ENCODE data around the gene MRM1.

The MRM1 gene, protein sequence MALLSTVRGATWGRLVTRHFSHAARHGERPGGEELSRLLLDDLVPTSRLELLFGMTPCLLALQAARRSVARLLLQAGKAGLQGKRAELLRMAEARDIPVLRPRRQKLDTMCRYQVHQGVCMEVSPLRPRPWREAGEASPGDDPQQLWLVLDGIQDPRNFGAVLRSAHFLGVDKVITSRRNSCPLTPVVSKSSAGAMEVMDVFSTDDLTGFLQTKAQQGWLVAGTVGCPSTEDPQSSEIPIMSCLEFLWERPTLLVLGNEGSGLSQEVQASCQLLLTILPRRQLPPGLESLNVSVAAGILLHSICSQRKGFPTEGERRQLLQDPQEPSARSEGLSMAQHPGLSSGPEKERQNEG

DNA sequence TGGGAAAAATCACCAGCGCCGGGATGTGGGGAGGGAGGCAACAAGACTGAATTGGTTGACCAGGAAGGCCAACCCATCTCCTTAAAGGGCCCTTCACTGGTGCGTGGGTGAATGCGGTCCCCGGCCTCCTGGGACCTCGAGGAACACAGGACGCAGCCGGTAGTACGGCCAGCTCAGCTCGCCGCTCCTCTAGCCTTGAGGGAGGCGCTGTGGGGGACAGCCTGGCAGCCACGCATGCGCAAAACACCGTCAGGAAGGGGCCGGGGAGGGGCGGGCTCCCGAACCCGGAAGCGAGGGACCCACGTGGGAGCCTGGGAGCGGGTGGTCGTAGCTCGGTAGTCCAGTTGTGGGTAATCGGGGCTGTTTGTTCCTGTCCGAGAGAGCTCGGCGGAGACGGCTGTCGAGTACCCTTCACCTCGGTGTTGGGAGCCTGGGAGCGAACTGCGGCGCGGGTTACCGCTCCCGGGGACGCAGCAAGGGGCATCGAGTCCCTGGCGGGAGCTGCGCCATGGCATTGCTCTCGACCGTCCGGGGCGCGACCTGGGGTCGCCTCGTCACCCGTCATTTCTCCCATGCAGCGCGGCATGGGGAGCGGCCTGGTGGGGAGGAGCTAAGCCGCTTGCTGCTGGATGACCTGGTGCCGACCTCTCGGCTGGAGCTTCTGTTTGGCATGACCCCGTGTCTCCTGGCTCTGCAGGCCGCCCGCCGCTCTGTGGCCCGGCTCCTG is at the start of gene MRM1:
MRM1 (plus strand) TSS at position 281 of the 727 bp plus-strand sequence; CDS start at position 509, 228 bp downstream.
- peak; percentile 90 for DNase-seq (ENCODE audit: low spot score)

DNA sequence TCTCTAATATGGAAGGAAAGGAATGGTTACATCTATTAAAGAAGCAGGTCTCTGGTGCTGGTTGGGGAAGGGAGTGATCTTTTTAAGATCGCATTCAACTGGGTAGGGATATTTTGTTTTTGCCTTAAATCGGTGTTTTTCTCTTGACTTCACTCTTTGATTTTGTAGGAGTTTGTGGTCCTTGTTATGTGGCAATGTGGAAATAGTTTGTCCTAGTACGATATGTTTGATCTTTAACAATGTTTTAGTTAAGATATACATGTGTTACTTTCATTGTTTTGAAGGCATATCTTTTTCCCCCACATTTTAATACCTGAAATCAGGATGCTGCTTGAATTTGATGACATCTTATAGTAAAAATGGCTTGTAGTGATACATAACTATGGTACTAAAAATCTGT is 47.9 kb upstream of the MRM1 start:
- DNase-seq (ENCODE audit: low spot score): no peak

DNA sequence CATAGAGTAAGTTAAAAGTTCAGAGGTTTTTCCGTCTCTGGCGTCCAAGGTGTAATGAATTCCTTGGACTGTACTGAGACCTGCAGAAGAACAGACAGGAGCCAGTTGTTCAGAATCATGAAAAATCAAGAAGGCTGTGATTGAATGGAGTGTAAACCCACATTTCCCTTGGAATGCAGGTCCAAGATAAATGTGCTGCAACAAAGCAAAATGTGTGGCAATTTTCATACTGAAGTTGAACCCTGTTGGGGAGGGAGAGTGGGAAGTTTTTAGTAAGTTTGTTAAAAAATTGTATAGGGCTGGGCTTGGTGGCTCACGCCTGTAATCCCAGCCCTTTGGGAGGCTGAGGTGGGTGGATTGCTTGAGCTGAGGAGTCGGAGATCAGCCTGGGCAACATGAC is 35.3 kb upstream of the MRM1 start:
- no peak for DNase-seq (ENCODE audit: low spot score)

DNA sequence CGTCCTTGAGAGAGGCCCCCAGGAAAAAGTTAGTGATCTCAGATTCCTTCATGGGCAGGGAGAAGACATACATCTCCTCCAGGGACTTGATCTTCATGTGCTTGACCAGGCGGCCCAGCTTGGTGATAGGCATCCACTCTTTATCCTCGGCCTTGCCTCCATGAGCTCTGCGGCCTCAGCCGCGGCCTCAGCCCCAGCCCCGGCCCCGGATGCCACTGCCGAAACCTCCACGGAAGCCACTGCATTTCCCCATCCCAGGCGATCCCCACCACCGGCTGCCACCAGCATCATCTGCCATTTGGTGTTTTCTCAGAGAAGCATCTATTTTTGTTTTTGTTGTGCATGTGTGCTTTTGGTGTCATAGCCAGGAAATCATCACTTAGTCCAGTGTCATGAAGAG is 26.4 kb upstream of the MRM1 start:
- DNase-seq (ENCODE audit: low spot score): no peak

DNA sequence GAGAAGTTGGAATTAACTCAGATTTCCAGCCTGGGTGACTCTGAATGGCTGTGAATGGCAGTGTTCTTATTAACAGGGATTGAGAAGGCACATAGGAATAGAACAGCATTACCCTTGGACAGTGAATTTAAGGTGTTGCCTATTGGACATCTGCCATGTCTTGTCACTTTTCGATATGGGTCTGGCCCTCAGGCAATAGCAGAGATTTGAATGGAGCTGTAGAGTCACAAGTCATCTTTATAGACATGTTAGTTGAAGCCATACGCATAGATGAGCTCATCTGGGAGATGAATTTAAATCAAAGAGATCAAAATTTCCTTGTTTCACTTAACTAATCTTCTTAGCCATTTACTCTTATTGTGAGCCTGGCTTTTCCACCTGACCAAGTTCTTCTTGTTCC is 24.6 kb upstream of the MRM1 start:
- no peak for DNase-seq (ENCODE audit: low spot score)

DNA sequence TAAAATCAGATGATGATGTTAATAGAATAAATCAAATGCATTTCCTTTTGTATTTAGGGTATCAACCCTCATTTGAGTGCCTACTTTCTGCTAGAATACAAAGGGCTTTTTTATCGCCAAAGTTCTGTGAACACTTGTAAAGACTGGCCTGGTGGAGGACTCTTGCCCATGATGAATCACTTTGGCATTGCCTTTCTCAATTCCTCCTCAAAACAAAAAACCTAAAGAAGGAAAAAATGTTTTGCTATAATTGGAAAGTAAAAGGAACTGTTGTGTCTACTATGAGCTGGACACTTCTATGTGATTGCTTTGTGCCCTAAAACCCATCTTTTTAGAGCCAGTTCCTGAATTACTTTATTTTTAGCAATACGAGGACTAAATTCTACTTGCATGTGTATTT is 22.7 kb upstream of the MRM1 start:
- no peak for DNase-seq (ENCODE audit: low spot score)

DNA sequence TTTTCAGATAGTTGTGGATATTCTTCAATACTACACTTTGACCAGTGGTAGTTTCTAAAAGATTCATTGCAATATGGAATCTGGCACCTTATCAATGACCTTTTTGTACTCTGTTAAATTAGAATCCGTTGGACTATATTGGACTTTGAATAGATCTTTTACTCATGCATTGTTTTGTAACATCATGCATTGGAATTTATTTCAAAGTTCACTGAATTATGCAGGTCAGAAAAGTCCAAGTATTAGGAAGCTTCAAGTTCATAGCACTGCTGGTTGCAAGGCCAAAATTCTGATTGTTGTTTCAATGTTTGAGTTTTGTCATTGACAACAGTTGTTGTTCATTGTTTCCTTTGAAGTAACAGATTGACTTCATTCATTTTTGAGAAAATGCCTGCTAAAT is 17.6 kb upstream of the MRM1 start:
- DNase-seq (ENCODE audit: low spot score): no peak

DNA sequence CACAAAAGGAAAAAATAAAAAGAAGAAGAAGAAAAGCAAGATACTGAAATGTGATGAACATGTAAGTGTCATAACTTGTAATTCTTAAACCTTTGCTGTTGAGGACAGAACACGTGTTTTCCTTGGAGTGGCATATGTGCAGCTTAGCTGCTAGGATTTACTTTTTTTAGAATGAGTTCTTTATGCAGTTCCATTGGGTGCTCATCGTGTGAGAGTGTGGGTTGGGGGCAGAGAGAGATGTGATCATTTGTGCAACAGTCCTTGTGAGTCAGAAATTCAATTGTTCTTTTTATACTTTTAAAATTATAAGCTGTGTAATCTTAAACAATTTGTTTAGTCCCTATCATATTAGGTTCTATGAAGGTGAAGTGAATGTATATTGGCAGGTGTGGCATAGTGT is 15.2 kb upstream of the MRM1 start:
- DNase-seq (ENCODE audit: low spot score): no peak

DNA sequence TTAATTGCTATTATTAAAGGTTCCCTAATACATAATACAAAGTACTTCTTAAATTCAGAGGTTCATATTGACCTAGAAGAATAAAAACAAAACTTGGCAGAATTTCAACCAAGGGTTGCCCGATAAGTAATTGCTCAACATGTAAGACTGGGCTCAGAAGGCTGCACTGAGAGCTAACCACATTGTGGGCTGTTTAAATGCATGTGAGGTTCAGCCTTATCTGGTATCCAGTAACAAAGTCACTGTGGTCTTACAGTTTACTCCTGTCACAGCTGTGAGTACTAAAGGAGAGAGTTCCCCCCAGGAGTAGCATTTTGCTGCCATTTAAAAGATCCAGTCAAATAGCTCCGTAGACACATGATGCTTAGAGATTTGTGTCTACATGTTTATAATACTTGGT is 11.3 kb upstream of the MRM1 start:
- DNase-seq (ENCODE audit: low spot score): no peak

DNA sequence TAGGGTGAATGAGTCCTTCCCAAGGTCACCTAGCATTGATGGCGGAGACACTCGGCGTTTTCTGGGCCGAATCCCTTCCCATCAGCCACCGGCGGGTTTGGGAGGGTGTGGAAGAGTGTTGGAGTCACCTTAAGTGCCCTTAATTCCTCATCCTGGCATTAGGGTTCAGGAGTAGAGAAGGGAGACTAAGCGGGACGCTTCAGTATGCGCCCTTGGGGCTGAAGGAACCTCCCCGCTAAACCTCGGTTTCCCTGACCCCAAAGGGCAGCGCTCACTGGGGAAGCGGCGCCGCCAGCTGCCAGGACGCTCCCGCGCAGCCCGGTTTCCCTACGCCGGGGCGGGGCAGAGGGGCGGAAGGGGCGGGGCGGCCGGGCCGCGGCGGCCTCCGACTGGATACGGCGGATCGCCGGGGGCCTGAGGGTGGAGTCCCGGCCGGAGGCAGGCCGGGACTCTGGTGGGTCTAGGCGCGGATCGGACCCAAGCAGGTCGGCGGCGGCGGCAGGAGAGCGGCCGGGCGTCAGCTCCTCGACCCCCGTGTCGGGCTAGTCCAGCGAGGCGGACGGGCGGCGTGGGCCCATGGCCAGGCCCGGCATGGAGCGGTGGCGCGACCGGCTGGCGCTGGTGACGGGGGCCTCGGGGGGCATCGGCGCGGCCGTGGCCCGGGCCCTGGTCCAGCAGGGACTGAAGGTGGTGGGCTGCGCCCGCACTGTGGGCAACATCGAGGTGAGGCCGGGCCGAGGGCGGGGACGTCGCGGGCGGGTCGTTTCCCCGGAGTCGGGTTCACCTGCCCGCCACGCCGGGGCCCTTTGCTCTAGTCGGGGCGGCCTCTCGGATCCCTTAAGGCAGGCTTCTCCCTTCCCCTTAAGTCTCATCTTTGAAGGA is 9.7 kb upstream of the MRM1 start, which contains the start of gene DHRS11:
DHRS11 (plus strand) TSS at position 446 of the 882 bp plus-strand sequence; CDS start at position 577, 131 bp downstream.
- DNase-seq (ENCODE audit: low spot score): peak; percentile 70

DNA sequence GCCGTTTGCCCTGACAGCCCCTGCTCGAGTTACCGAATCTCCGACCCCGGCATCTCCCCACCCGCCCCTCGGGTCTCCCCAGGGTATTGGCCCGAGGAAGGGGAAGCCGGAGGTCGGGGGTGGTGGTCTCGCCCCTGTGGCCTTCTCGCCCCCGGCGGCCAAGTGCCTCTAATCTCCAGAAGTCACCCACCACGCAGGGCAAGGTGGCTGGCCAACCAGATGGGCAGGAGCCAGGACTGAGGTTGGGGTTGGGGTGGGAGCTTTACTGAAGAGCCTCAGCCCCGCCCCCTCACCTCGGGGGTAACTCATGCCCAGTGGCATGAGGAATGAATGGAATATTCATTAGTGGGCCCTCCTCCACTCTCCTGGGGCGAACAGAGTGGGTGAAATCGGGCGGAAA is 9.1 kb upstream of the MRM1 start:
- no peak for DNase-seq (ENCODE audit: low spot score)

DNA sequence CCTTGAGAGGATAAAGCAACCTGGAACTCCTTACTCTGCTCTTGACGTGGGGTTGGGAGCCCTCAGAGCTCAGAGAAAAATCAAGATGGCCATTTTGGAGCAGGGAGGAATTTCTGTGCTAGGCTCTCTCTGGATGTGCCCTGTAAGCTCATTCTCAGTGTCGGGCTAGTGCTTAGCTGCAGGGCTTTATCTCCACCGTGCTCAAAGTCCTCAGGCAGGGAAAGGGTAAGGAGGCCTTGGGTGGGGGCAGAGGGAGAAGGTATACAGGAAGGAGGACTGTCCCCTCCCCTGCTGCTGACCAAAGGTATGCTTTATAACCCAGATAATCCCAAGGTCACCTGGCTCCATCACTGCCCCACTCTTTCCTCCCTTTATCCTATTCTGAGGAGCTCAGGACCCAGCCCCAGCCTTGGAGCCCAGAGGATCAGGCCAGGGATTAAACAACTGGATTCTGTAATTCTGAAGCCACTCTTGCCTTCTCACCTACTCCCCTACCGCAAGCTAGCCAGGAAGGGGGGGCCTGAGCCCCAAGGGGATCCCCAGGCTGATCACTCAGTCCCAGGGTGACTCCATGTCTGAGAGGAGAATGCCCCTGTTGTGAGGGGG is 8.6 kb upstream of the MRM1 start:
- DNase-seq (ENCODE audit: low spot score): no peak

DNA sequence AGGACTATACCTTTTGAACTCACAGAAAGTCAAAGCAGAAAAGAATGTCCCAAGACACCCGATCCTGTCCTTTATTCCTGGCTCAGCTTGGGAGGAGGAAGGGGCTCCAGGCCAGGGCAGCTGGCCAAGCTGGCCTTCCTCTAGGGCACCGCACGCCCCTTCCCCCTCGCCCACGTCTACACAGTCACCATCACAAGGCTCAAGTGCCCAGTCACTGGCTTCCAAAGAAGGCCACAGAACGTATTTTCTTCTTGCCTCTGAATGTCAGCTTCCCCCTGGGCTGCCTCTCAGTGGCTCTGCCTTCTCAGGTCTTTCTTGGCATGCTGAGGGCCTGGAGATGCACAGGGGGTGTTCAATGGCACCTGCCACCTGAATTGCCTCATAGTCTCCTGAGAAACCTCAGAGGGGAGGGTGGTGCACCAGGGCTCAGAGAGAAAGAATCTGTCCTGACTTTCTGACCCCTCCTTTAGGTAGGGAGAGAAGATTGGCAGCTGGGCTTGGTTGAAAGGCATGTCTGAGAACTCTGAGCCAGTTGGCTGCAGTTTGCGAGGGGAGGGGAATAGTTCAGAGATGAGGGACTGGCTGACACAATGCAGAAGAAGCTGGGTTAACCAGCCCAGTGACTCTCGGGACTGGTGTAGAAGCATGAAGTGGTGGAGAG is 7.6 kb upstream of the MRM1 start:
- DNase-seq (ENCODE audit: low spot score): no peak

DNA sequence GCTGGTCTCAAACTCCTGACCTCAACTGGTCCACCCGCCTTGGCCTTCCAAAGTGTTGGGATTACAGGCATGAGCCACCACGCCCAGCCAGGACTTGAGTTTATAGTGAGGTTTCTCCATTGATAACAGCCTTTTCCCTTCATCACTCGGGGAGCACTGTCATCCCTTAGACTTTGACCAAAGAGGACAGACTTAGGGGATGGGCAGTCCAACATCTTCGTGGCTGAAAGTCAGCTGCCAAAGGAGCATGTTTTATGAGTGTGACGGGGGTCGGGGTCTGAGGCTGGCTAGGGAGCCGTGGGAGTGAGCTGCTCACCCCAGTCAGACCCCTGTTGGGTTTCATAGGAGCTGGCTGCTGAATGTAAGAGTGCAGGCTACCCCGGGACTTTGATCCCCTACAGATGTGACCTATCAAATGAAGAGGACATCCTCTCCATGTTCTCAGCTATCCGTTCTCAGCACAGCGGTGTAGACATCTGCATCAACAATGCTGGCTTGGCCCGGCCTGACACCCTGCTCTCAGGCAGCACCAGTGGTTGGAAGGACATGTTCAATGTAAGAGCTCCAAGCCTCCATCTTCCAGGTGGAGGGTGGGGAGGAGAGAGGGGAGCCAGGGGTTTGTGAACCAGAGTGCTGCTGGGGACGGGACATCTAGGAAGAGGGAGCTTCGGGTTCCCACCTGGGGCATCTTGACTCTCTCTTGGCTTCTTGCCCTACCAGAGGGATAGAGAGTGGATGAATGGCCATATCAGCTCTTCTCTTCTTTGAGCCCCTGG is 6.6 kb upstream of the MRM1 start:
- no peak for DNase-seq (ENCODE audit: low spot score)

DNA sequence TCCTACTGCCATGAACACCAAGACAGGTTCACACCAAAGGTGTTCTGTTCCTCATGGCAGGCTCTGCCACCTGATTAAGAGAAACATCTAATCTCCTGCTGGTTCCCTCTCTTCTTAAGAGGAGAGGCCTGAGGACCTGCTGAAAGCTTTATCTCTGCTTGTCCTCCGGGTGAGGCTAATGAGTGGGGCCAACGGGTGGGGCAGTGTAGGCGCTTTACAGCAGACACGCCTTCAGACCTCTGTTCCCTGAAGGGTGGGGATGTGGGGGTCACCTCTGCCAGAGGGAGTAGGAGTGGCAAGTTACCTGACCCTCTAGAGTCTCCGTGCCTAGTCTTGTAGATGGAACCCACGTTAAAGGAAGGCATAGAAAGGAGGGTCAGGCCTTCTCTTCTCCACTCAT is 4.2 kb upstream of the MRM1 start:
- DNase-seq (ENCODE audit: low spot score): peak; percentile 62

DNA sequence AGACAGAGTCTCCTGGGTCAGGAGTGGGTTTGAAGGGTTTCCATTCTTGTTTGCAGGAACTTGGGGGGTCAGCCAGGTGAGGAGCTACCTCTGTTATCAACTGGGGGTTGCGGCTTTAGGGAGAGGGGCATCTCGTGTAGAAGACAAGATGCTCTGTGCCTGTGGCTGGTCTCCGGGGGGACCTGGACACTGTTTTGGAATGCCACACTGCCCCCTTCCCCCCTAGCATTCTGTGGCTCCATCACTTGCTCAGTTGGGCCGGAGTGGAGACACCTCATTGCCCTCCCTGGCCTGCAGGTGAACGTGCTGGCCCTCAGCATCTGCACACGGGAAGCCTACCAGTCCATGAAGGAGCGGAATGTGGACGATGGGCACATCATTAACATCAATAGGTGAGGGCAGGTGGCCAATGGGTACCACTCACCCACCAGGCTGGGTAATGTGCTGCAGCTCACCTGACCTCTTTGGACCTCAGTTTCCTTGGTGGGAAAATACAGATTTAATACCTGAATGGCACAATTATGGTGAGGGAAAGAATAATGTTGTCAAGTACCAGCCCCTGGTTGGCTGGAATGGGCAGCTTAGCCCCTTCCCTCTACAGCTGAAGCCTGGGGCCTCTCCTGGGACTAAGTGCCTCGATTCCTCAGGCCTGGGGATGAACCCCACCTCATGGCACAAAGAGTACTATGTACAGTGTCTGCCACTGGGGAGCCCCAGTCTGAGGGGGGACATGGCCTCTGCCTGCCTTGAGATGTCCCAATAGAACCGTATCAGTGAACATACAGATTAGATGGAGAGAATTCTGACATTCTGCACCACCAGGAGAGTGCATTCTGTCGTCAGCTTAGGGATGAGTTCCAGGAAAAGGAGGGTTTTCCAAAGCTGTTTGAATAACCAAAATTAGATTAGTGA is 3.3 kb upstream of the MRM1 start:
- no peak for DNase-seq (ENCODE audit: low spot score)

DNA sequence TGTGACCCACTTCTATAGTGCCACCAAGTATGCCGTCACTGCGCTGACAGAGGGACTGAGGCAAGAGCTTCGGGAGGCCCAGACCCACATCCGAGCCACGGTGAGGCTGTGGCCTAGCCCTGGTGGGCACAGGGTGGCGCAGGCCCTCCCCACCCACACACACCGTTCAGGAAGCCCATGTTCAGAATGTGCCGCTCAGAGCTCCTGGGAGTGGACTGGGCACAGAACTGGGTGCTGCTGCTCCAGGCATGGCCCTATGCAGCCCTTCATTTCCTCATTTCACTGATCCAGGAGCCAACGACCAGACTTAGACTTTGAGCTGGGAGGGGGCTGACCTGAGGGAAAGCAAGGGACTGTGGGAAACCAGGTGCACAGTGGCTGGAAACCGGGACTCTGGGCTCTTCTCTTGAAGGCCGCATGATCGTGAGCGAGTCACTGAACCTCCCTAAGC is 2.4 kb upstream of the MRM1 start:
- no peak for DNase-seq (ENCODE audit: low spot score)

DNA sequence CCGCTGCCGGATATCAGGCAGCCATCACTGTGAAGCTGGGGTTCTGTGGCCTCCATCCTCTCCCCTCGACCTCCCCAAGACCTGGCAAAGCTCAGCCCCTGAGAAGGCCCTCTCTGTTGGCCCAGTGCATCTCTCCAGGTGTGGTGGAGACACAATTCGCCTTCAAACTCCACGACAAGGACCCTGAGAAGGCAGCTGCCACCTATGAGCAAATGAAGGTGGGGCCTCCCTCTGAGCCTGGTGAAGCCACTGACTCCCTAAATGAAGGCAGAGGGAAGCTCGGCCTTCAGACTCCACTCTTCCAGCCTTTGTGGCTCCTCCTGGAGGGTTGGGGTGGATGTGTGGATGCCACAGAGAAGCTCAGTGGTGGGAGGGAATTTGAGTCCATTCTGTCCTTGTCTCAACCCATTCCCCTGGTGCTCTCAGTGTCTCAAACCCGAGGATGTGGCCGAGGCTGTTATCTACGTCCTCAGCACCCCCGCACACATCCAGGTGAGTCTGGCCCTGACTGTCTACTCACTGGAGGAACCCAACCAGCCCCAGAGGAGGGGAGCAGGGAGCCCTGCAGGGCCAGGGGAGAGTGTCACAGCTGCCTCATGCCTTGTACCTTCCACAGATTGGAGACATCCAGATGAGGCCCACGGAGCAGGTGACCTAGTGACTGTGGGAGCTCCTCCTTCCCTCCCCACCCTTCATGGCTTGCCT is 1.7 kb upstream of the MRM1 start:
- DNase-seq (ENCODE audit: low spot score): no peak

DNA sequence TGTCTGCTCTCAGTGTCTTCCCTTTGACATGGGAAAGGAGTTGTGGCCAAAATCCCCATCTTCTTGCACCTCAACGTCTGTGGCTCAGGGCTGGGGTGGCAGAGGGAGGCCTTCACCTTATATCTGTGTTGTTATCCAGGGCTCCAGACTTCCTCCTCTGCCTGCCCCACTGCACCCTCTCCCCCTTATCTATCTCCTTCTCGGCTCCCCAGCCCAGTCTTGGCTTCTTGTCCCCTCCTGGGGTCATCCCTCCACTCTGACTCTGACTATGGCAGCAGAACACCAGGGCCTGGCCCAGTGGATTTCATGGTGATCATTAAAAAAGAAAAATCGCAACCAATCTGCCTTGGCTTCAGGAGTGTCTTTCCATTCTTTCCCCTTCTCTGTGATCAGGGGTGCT is 918 bp upstream of the MRM1 start:
- DNase-seq (ENCODE audit: low spot score): peak; percentile 56

Data from hematopoietic multipotent progenitor cell treated with erythropoietin and hydrocortisone succinate and interleukin-3 and kit ligand, for 17 days (in vitro differentiated cells).